Psoas muscle (tissue), 8 donors: Measurements from ENCODE around the gene TAF4. TPM values are rescaled to one million over a fixed set of nuclear protein-coding genes. Genes with fewer than 3 reads are reported as not detected.

Experiments used
- ATAC-seq, 4 donors: fragments of 200-7000 bp; cut with Tn5 transposase; one replicate each; pipeline ENCODE4 v1.9.1; 2020; ENCODE audit warnings: moderate library complexity in 3 of 4, mild to moderate bottlenecking in 2 of 4
- DNase-seq, 2 donors: peaks; one replicate each; pipeline ENCODE4 v3.0.0-alpha.2; 2020
- H3K27ac ChIP-seq: fragments of 200-600 bp; one replicate; pipeline ENCODE4 v1.8.0; 2022
- H3K27me3 ChIP-seq, 3 donors: fragments of 200-600 bp in 1 of 3; one replicate each; pipeline versions ENCODE4 v1.6.1 to v1.8.0; 2013 to 2022; ENCODE audit warnings: low read length in 2 of 3, mild to moderate bottlenecking in 2 of 3, moderate library complexity in 1 of 3; ENCODE audit not compliant: insufficient read depth in 3 of 3
- H3K36me3 ChIP-seq, 2 donors: fragments of 200-600 bp in 1 of 2; one replicate each; pipeline versions ENCODE4 v1.6.1 to v1.8.0; 2013 to 2022; ENCODE audit warnings: low read depth in 1 of 2, mild to moderate bottlenecking in 1 of 2, moderate library complexity in 1 of 2; ENCODE audit not compliant: insufficient read depth in 1 of 2
- H3K4me1 ChIP-seq: fragments of 200-600 bp; one replicate; pipeline ENCODE4 v1.8.0; 2022
- H3K4me3 ChIP-seq: fragments of 200-600 bp; one replicate; pipeline ENCODE4 v1.8.0; 2022; ENCODE audit warnings: mild to moderate bottlenecking
- H3K9me3 ChIP-seq: fragments of 200-600 bp; one replicate; pipeline ENCODE4 v1.8.0; 2022
- WGBS, 3 donors: extraction: QIAGEN DNeasy Blood & Tissue Kit; methylation state at CpG; one replicate each; pipeline versions ENCODE4 v1.1.6 to v1.1.7; 2013; 5-methylcytosine and 5-hydroxymethylcytosine counted together
- intact Hi-C, 2 donors: fragments of 100-400 bp; cut with DNase I; formaldehyde crosslinking; loops; one replicate each; pipeline versions ENCODE4 v1.11.0 to v1.14.2; 2022
- polyA plus RNA-seq, 3 donors: library from polyadenylated mRNA; stranded (reverse); fragments of 200-250 nt; gene quantifications; one replicate each; pipeline ENCODE4 v1.2.3, GENCODE V29; 2013
- total RNA-seq, 4 donors: library from RNA; stranded (reverse); fragmentation: NEBNext Ultra II Directional in 2 of 4; extraction: Animal tissue kit (Norgen Biotek cat#: 25700) in 2 of 4; gene quantifications; one replicate each; pipeline versions ENCODE4 v1.2.1 to v1.2.4, GENCODE V29; 2021 to 2023
- TF ChIP-seq, protein P1 (sequence below): fragments of 200-600 bp; IDR thresholded peaks from one replicate; pipeline ENCODE4 v1.8.0; 2022; ENCODE audit warnings: antibody characterized with exemption
- donor health status: healthy with polysubstance abuse.
- donor health status: DM: no; HTN: no; CAD: no; lungs with moderate emphysema.
- donor health status: Bipolar disorder and iron deficiency.
- donor health status: healthy.
- donor health status: DM: yes; HTN: yes; CAD: no.
- donor health status: DM: no; HTN: no; CAD: no.
- donor health status: DM: no; HTN: no; CAD: no.
- donor health status: DM: yes; HTN: yes; CAD: no.

The TAF4 gene
- total and polyA plus RNA-seq, 7 donors = 2.8 to 17.7 (median 10.7) TPM

DNA sequence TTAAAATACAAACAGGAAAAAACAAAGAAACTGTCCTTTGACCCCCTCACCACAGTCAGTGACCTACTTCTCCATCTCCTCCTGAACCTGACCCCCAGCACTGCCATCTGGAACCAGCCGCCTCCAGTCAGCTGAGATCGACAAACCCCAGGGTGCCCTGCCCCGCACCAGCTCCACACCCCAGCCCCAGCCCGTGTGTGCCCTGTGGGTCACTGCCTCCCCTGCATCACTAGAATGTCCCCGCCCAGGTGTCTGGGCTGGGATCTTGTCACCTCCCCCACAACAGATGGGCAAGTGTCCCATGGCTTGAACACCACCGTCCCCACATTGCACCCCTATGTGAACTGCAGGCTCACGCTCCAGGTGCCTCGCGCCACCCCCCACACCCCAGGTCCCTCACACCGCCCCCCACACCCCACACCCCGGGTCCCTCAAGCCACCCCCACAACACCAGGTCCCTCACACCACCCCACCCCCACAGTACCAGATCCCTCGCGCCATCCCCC lies 13.3 kb downstream of the TAF4 start:
- peaks cover 17% of the 10 kb centered on the region for H3K4me1 ChIP-seq

DNA sequence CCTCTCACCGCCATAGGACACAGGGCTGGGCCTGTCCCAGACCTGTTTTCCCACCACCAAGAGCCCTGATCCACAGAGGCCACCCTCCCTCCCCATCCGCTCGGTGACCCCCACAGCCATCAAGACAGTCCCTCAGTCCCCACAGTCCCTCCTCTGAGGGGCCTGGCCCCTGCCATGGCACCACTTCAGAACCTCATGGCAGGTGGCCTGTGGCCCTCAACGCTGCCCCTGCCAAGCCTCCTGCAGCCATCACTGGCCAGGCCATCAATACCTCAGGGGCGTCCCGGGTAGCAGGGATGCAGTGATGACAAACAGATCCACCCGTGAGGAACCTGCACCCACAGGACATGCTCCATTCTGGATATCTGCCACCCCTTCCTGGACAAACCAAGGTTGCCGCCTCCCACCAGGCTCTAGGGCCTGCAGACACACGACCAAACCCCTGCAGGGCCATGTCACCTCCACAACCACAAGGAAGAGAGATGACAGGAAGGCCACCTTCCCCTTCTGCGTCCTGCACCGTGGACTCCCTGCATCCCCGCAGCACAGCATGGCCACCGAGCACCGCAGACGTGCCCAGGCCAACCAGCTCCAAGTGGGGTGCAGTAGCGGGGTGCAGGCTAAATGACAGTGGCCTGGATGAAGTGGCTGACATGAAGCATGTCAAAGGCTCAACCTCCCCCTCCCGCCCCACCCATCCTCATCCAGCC lies 14.0 kb downstream of the TAF4 start:
- Histone ChIP-seq H3K4me3 (no peak overlapping the region), H3K27ac (no peak overlapping the region), H3K36me3 (no peaks in the 10 kb centered on the region), H3K27me3 (no peaks in the 10 kb centered on the region), H3K9me3 (no peaks in the 10 kb centered on the region), H3K4me1 (peaks cover 17% of the 10 kb centered on the region)
- ATAC-seq = no peak
- no peak for DNase-seq
- TF ChIP-seq, protein P1, sequence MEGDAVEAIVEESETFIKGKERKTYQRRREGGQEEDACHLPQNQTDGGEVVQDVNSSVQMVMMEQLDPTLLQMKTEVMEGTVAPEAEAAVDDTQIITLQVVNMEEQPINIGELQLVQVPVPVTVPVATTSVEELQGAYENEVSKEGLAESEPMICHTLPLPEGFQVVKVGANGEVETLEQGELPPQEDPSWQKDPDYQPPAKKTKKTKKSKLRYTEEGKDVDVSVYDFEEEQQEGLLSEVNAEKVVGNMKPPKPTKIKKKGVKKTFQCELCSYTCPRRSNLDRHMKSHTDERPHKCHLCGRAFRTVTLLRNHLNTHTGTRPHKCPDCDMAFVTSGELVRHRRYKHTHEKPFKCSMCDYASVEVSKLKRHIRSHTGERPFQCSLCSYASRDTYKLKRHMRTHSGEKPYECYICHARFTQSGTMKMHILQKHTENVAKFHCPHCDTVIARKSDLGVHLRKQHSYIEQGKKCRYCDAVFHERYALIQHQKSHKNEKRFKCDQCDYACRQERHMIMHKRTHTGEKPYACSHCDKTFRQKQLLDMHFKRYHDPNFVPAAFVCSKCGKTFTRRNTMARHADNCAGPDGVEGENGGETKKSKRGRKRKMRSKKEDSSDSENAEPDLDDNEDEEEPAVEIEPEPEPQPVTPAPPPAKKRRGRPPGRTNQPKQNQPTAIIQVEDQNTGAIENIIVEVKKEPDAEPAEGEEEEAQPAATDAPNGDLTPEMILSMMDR = no peak
- intact Hi-C loops = no loop called here
- WGBS, 3 donors = 80 to 86% (median 82%) methylated on average over 17 of the region's 17 CpGs

More for the DNA sequence above, 13.3 kb downstream of the TAF4 start:
- H3K9me3 ChIP-seq = no peaks in the 10 kb centered on the region
- 86 to 92% (median 90%) methylated on average over 9 to 13 of the region's 13 CpGs for WGBS, 3 donors
- DNase-seq (no peak), ATAC-seq (no peak)
- no peaks in the 10 kb centered on the region for H3K27me3 ChIP-seq
- no peak overlapping the region for H3K27ac ChIP-seq
- intact Hi-C loops = no loop called here
- TF ChIP-seq, protein P1 = no peak
- no peak overlapping the region for H3K4me3 ChIP-seq
- H3K36me3 ChIP-seq = no peaks in the 10 kb centered on the region

DNA sequence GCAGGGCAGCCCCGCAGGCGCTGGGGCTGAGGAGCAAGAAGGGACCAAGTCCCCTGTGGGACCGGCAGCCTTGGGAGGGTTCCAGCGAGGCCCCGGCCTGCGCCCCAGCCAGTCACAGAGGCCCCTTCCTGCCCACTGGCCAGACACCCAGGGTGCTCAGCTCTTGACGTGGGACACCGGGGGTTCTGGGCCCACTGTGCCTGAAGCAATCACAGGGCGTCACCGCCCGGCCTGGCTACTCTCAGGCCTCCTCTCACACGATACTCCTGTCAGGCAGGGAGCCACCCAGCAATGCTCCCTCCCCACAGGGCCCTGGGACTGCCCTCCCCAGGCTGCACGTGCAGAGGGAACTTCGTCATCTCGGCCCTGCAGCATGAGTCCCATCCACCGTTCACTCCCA lies 14.5 kb downstream of the TAF4 start:
- no peak for DNase-seq
- no peaks in the 10 kb centered on the region for H3K36me3 ChIP-seq
- H3K27ac ChIP-seq = no peak overlapping the region
- no peak overlapping the region for H3K4me3 ChIP-seq
- WGBS, 3 donors = 53 to 67% (median 62%) methylated on average over 15 to 16 of the region's 16 CpGs
- no peaks in the 10 kb centered on the region for H3K27me3 ChIP-seq
- ATAC-seq = peak in 1 of 4 donors; percentile 27
- intact Hi-C loops = no loop called here
- H3K4me1 ChIP-seq = peaks cover 13% of the 10 kb centered on the region
- TF ChIP-seq, protein P1 = no peak
- no peaks in the 10 kb centered on the region for H3K9me3 ChIP-seq

DNA sequence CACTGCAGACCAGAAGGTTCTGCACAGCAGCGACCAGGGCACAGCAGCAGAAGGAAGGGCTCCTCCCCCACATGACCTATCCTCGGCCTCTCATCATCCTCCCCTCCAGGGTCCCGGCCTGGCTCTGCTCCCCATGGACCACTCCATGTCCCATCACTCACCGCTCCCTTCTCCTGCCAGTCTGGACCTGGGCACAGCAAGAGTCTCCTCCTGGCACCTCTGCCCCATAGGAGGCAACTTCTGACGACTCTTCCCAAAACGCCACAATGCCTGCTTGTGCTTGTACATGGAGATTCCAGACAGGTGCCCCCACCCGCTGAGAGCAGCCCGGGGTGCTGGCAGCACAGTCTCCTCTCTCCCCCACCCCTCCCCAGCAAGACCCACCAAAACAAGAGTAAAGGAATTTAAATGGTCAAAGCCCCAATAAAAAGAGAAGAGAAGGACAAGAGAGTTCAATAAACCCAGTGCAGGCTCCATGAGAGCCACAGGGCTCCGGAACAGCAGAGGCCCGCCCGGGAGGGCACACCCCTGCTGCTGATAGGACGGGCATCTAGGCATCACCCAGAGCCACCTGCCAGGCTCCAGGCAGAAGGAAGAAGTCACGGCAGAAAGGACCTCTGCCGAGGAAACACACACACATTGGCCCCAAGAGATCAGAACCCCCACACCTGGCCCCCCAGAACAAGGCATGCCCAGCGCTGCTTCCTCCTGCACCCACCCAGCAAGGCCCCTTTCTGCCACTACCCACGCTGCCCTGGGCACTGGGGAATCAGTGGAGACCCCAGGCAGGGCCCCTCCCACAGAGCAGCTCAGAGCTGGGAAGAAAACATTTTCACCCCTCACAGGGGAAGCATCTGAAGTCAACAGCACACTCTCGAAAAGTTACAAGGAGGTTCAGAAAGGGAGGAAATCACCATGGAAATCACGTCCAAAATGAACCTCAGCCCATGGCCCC lies 15.2 kb downstream of the TAF4 start:
- TF ChIP-seq, protein P1 = no peak
- intact Hi-C loops = no loop called here
- no peak for DNase-seq
- no peaks in the 10 kb centered on the region for H3K27me3 ChIP-seq
- no peaks in the 10 kb centered on the region for H3K36me3 ChIP-seq
- H3K9me3 ChIP-seq = no peaks in the 10 kb centered on the region
- no peak overlapping the region for H3K4me3 ChIP-seq
- ATAC-seq = no peak
- peaks cover 14% of the 10 kb centered on the region for H3K4me1 ChIP-seq
- WGBS, 3 donors = 77 to 79% (median 79%) methylated on average over 18 of the region's 18 CpGs
- no peak overlapping the region for H3K27ac ChIP-seq
